ENCODE data around the gene SRSF1.
A peak's percentile ranks its signal among the peaks of the same experiment; 100 is the strongest.

GRCh38 chr17:57972151-57972550 is 34.9 kb downstream of the SRSF1 start:
- TF ChIP-seq CTCF (IDR thresholded peaks at IDR 0.05 in 2 of 3, conservative IDR thresholded peaks at IDR 0.05 in 1 of 3; ENCODE audit: borderline replicate concordance in 1 of 3, insufficient read depth in 1 of 3, low read depth in 2 of 3, low read length in 2 of 3) (no peak), MAX (IDR thresholded peaks at IDR 0.05) (no peak), POLR2AphosphoS5 (IDR thresholded peaks at IDR 0.05; ENCODE audit: low read depth, low read length) (0 out of 2 replicates have a peak, but pooled peaks have one; percentile 9), SIN3A (IDR thresholded peaks at IDR 0.05; ENCODE audit: low read depth) (no peak), CEBPB (IDR thresholded peaks at IDR 0.05; ENCODE audit: low read depth) (no peak)
